Endothelial cell of umbilical vein (primary cell): ENCODE measurements around the gene ARHGAP21. TPM values are rescaled to one million over a fixed set of nuclear protein-coding genes. Genes with fewer than 3 reads are reported as not detected.

Experiments
- BruUV-seq: library from RNA; stranded (reverse); fragments of 400-500 nt; replicated peaks from 2 replicates; lab custom pipeline; 2021; lab: Mats Ljungman, UMichigan
- CTCF ChIA-PET: fragments of 300-600, 350-600 bp; sonication (Branson Sonifier 250); formaldehyde crosslinking; loops from one replicate; lab custom pipeline; 2021; ENCODE audit warnings: antibody characterized with exemption, inconsistent platforms; lab: Charles Lee
- POLR2A ChIA-PET: fragments of 300-600, 350-600 bp; sonication (Branson Sonifier 250); formaldehyde crosslinking; loops from one replicate; lab custom pipeline; 2021; ENCODE audit warnings: antibody characterized with exemption, inconsistent platforms; lab: Charles Lee
- DNase-seq: peaks from one replicate; pipeline ENCODE4 v3.0.0-alpha.2; 2011; ENCODE audit warnings: low read depth, low spot score
- FAIRE-seq: peaks from 2 replicates; lab custom pipeline; 2011; peaks lifted over from hg19 to GRCh38; lab: Jason Lieb, UNC
- H2AFZ ChIP-seq: 2 replicates; pipeline ENCODE4 v1.6.0; 2012; ENCODE audit warnings: low read depth, low read length, control low read depth, inconsistent platforms
- H3K27ac ChIP-seq: 2 replicates; pipeline ENCODE4 v1.5.1; 2011; ENCODE audit warnings: low read depth, mild to moderate bottlenecking, control low read depth, low read length, moderate library complexity; ENCODE audit not compliant: insufficient read depth
- H3K27me3 ChIP-seq, 2 experiments: 2 replicates each; pipeline versions ENCODE4 v1.6.0 to v1.6.1; 2011; ENCODE audit warnings: low read length in 2 of 2, mixed read lengths in 1 of 2; ENCODE audit not compliant: control insufficient read depth in 2 of 2, insufficient read depth in 2 of 2
- H3K36me3 ChIP-seq, 2 experiments: 2 replicates in 1 of 2; 3 replicates in 1 of 2; pipeline ENCODE4 v1.5.1; 2011; ENCODE audit warnings: low read length in 2 of 2, mild to moderate bottlenecking in 1 of 2, moderate library complexity in 1 of 2; ENCODE audit not compliant: control insufficient read depth in 2 of 2, insufficient read depth in 2 of 2; ENCODE audit errors: extremely low read depth in 1 of 2
- H3K4me1 ChIP-seq: 3 replicates; pipeline ENCODE4 v1.5.1; 2011; ENCODE audit warnings: mild to moderate bottlenecking, low read length; ENCODE audit not compliant: control insufficient read depth, insufficient read depth; ENCODE audit errors: extremely low read depth
- H3K4me2 ChIP-seq: 2 replicates; pipeline ENCODE4 v1.6.1; 2011; ENCODE audit warnings: low read length, control low read depth, mixed read lengths; ENCODE audit not compliant: insufficient read depth
- H3K4me3 ChIP-seq, 3 experiments: fragments of 200-600 bp in 1 of 3; sonication (generic), shearing (Covaris generic) in 1 of 3; replicated peaks in 1 of 3; 2 replicates each; pipeline ENCODE4 v1.5.1; 2011 to 2016; ENCODE audit warnings: control low read depth in 3 of 3, low read length in 3 of 3, mild to moderate bottlenecking in 2 of 3, inconsistent platforms in 1 of 3, low read depth in 1 of 3, moderate library complexity in 1 of 3; ENCODE audit not compliant: insufficient read depth in 1 of 3
- H3K79me2 ChIP-seq: 2 replicates; pipeline ENCODE4 v1.6.0; 2012; ENCODE audit warnings: low read length, inconsistent platforms; ENCODE audit not compliant: control insufficient read depth, insufficient read depth
- H3K9ac ChIP-seq: replicated peaks from 2 replicates; pipeline ENCODE3; 2011; ENCODE audit warnings: low read length, control low read depth; ENCODE audit not compliant: insufficient read depth; ENCODE audit errors: extremely low read depth
- H3K9me1 ChIP-seq: replicated peaks from 3 replicates; pipeline ENCODE4 v1.6.0; 2011; ENCODE audit warnings: mild to moderate bottlenecking, low read length; ENCODE audit not compliant: control insufficient read depth, insufficient read depth; ENCODE audit errors: extremely low read depth
- H3K9me3 ChIP-seq: replicated peaks from 2 replicates; pipeline ENCODE4 v1.5.1; 2012; ENCODE audit warnings: low read length, inconsistent platforms; ENCODE audit not compliant: control insufficient read depth, insufficient read depth
- H4K20me1 ChIP-seq: replicated peaks from 2 replicates; pipeline ENCODE3; 2011; ENCODE audit warnings: mild to moderate bottlenecking, low read length; ENCODE audit not compliant: control insufficient read depth, insufficient read depth; ENCODE audit errors: extremely low read depth
- EZH2 ChIP-seq: IDR thresholded peaks from 2 replicates; pipeline ENCODE4 v1.6.1; 2012; ENCODE audit warnings: borderline replicate concordance, low read depth, mild to moderate bottlenecking, moderate library complexity, low read length, inconsistent platforms; ENCODE audit not compliant: severe bottlenecking
- FOS ChIP-seq: IDR thresholded peaks from 2 replicates; pipeline ENCODE4 v1.6.1; 2011; ENCODE audit warnings: mild to moderate bottlenecking, low read length, moderate library complexity, borderline replicate concordance; ENCODE audit not compliant: insufficient read depth
- GATA2 ChIP-seq: IDR thresholded peaks from 2 replicates; pipeline ENCODE4 v1.7.0; 2011; ENCODE audit warnings: low read depth, mild to moderate bottlenecking, moderate library complexity, mixed read lengths, low read length; ENCODE audit not compliant: insufficient read length, insufficient read depth
- JUN ChIP-seq: IDR thresholded peaks from 2 replicates; pipeline ENCODE4 v1.6.1; 2011; ENCODE audit warnings: borderline replicate concordance, low read depth; ENCODE audit not compliant: insufficient read length, insufficient read depth
- MYC ChIP-seq: IDR thresholded peaks from one replicate; pipeline ENCODE4 v1.6.1; 2011; ENCODE audit warnings: mild to moderate bottlenecking, low read depth, low read length
- POLR2A ChIP-seq: IDR thresholded peaks from 2 replicates; pipeline ENCODE4 v1.6.1; 2012; ENCODE audit warnings: low read depth, mild to moderate bottlenecking, control low read depth, low read length
- POLR2AphosphoS5 ChIP-seq: IDR thresholded peaks from 2 replicates; pipeline ENCODE4 v1.6.1; 2012; ENCODE audit warnings: low read depth, mild to moderate bottlenecking, control low read depth, low read length, moderate library complexity; ENCODE audit not compliant: insufficient read depth
- dilution Hi-C: fragments of 300-500 bp; cut with MboI; formaldehyde crosslinking; loops from one replicate; pipeline ENCODE4 v1.15.0; 2019; ENCODE audit warnings: low sequenced_read_pairs; ENCODE audit not compliant: extremely low pct_ligation_motif_present
- intact Hi-C: fragments of 100-400 bp; cut with micrococcal nuclease; formaldehyde crosslinking; loops from one replicate; pipeline ENCODE4 v1.10.0; 2022
- polyA plus RNA-seq, 4 experiments: library from polyadenylated mRNA; depleted of rRNA in 3 of 4; stranded (reverse) in 3 of 4; unstranded in 1 of 4; fragments of >200 nt; gene quantifications; 2 replicates each; pipeline versions ENCODE4 v1.2.1 to v1.2.3, GENCODE V29; 2011 to 2012; ENCODE audit warnings: missing spikeins in 1 of 4
- total RNA-seq: library from RNA; stranded (reverse); gene quantifications from 2 replicates; pipeline ENCODE4 v1.2.3, GENCODE V29; 2021
- TF ChIP-seq, protein P1 (sequence below): IDR thresholded peaks from 2 replicates; pipeline ENCODE4 v1.6.1; 2011; ENCODE audit not compliant: insufficient read depth, insufficient read length
- TF ChIP-seq, protein P2 (sequence below), 2 donors: IDR thresholded peaks; 1 replicate in 1 of 2; 2 replicates in 1 of 2; pipeline ENCODE4 v1.5.1; 2011; ENCODE audit warnings: low read length in 2 of 2, mild to moderate bottlenecking in 2 of 2, moderate library complexity in 2 of 2, control low read depth in 1 of 2, inconsistent platforms in 1 of 2, low read depth in 1 of 2; ENCODE audit not compliant: insufficient read depth in 1 of 2; ENCODE audit errors: extremely low read depth in 1 of 2

ARHGAP21 gene
- total and polyA plus RNA-seq, 2 donors (not counting 3 experiments of a cell fraction or from before 2014, with no cell fraction given): 29.5 to 97.8 TPM

DNA sequence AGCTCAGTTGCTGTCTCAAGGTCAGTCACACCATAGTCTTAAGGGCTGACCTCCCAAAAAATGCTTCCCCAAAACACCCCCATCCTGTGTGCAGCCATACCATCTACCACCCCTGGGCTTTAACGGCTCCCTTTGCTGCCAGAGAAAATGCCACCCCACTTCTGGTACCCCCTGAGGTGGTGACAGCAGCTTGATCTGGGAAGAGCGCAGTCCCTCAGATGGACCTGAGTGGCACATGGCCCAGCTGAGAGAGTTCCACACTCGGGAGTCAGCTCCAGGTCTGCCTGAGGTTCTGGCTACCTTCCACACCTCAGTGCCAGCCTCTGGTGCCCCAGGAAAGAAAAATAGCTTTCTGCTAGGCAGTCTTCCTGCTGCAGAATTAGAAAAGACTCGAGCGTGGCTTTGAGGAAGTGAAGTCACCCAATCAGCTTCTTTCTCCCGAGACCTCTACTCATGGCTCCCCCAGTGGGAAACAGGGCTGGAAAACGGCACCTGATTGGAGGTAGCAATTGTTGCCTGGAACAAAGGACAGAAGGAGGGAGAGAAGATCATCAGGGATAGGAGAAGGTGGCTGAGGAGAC is 151.7 kb downstream of the ARHGAP21 start:
- dilution Hi-C loops: no loop called here

More for the DNA sequence above, 151.7 kb downstream of the ARHGAP21 start:
- POLR2A ChIA-PET: no interaction called here
- Histone ChIP-seq H2AFZ (no peak overlapping the region), H4K20me1 (no peaks in the 10 kb centered on the region), H3K27ac (no peak overlapping the region), H3K4me2 (no peak overlapping the region), H3K4me3 (no peak overlapping the region), H3K79me2 (no peaks in the 10 kb centered on the region), H3K9me3 (no peaks in the 10 kb centered on the region), H3K27me3 (no peaks in the 10 kb centered on the region), H3K9me1 (no peaks in the 10 kb centered on the region), H3K36me3 (no peaks in the 10 kb centered on the region), H3K4me1 (no peaks in the 10 kb centered on the region), H3K9ac (no peak overlapping the region)
- BruUV-seq: no TSS peak
- no peak for TF ChIP-seq JUN
- TF ChIP-seq, protein P1, sequence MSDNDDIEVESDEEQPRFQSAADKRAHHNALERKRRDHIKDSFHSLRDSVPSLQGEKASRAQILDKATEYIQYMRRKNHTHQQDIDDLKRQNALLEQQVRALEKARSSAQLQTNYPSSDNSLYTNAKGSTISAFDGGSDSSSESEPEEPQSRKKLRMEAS: no peak
- TF ChIP-seq GATA2: no peak
- TF ChIP-seq EZH2: no peak
- no peak for TF ChIP-seq MYC
- no peak for TF ChIP-seq POLR2AphosphoS5
- no peak for TF ChIP-seq POLR2A
- TF ChIP-seq, protein P2, sequence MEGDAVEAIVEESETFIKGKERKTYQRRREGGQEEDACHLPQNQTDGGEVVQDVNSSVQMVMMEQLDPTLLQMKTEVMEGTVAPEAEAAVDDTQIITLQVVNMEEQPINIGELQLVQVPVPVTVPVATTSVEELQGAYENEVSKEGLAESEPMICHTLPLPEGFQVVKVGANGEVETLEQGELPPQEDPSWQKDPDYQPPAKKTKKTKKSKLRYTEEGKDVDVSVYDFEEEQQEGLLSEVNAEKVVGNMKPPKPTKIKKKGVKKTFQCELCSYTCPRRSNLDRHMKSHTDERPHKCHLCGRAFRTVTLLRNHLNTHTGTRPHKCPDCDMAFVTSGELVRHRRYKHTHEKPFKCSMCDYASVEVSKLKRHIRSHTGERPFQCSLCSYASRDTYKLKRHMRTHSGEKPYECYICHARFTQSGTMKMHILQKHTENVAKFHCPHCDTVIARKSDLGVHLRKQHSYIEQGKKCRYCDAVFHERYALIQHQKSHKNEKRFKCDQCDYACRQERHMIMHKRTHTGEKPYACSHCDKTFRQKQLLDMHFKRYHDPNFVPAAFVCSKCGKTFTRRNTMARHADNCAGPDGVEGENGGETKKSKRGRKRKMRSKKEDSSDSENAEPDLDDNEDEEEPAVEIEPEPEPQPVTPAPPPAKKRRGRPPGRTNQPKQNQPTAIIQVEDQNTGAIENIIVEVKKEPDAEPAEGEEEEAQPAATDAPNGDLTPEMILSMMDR (IDR thresholded peaks at IDR 0.05; ENCODE audit: extremely low read depth in 1 of 2, insufficient read depth in 1 of 2, low read depth in 1 of 2, low read length in 2 of 2): no peak
- no peak for TF ChIP-seq FOS
- CTCF ChIA-PET: interaction anchor here (1.3 to 1.4 kb wide), 4 partner anchors 12 to 509 kb away, joined by 3 to 7 read pairs (median 5); no protein-coding TSS in a partner anchor
- intact Hi-C loops: no loop called here
- no peak for DNase-seq
- no peak for FAIRE-seq
